ENCODE measurements around the gene TOP3B.
"Not testable (repeated sequence)": the region's sequence is repeated elsewhere in the genome, so short reads cannot be mapped to it uniquely, and the experiment has no call there.

The TOP3B gene

DNA sequence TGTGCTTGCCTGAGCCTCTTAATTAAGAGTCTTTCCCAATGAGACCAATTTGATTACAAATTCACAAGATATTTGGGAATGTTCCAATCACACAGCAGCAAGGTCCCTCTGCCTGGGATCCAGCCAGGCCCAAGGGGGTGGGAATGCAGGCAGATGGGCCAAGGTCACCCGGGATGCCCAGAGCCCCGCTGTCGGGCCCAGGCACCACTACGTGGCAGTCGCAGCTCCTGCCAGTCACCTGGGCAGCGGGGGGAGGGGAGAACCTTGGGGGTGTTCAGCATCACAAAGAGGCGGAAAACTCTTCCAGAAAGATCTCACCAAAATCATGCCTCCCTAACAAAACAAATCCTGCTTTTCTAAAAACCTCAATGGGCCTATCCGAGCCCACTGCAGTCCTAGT lies 60.9 kb downstream of the TOP3B start:
- no peak for DNase-seq

GRCh38 chr22:21921184-21921721 lies 61.3 kb downstream of the TOP3B start:
- DNase-seq = no peak

GRCh38 chr22:21920341-21921183 lies 62.0 kb downstream of the TOP3B start:
- DNase-seq = no peak

- DNase-seq = no peak
Observed at GRCh38 chr22:21919526-21920307, 62.9 kb downstream of the TOP3B start.

- DNase-seq = no peak
Observed at GRCh38 chr22:21918466-21919185, 64.0 kb downstream of the TOP3B start.

- DNase-seq = no peak
Observed at GRCh38 chr22:21917959-21918261, 64.7 kb downstream of the TOP3B start.

DNA sequence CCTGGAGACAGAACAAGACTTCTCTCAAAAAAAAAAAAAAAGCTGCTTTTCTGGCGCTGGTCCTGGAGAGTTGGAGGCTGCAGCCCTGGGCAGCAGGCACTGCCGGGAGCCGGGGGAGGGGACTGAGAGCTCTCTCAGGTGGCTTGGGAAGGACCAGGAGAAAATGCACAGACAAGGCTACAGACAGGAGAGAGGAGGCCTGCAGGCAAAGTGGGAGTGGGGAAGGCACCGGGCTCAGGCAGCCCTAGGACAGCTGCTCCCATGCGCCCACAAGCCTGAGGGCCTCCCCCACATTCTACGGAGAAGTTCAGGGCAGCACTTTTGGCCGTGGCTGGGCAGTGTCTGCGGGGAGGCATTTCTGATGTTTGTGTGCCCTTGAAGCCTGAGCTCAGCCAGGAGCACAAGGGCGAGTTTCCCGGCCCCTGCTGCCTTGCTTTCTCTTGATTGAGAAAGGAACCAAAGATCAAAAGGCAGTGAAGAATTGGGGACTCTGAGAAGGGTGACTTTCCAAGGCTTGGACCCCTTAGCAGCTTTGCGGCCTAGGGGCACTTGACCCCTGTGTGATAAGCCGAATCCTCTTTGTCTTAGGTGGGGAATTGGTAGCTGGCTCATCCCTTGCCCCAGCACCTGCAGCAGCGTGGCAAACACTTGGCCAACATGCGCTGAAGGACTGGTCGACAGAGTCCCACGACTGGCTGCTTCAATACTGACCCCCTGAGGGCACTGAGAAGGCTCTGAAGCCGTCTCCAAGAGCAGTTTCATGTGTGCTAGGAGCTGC lies 65.2 kb downstream of the TOP3B start:
- peak; percentile 3 for DNase-seq

DNA sequence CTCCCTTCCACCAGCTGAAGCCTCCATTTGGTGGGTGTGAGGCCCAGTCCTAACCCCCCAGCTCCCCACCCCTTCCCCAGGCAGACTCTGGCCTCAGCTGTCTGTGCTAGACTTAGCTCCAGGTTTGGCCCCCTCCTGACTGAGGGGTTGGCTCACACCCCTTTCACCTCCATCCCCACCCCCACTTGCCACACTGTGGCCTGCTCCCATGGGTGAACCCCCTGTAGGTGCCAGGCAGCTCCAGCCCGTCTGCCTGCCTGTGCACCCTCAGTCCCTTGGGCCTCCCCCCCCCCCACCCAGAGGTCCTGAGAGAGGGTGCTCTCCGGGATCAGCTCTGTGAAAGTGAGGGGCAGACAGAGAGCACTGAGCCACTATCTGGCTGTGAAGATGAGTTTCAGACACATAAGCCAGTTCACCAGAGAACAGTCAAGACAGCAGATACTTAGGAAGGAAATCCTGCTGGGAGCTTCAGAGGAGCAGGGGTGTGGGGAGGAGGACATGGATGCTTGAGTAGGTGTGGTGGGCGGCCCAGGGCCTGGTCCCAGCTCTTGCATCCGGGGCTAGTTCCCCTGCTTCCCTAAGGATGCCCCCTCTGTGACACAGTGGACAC lies 66.2 kb downstream of the TOP3B start:
- DNase-seq = no peak

- DNase-seq = no peak
Observed at GRCh38 chr22:21915624-21916308, 66.8 kb downstream of the TOP3B start.

- not testable (repeated sequence) for DNase-seq
Observed at GRCh38 chr22:21914033-21914642, 68.4 kb downstream of the TOP3B start.

DNA sequence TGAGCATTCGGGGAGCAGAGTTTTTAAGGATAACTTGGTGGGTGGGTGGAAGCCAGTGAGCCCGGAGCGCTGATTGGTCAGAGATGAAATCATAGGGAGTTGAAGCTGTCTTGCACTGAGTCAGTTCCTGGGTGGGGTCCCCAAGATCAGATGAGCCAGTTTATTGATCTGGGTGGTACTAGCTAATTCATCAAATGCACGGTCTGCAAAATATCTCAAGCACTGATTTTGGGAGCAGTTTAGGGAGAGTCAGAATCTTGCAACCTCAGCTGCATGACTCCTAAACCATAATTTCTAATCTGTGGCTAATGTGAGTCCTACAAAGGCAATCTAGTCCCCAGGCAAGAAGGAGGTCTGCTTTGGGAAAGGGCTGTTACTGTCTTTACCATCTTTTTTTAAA lies 72.2 kb downstream of the TOP3B start:
- DNase-seq = not testable (repeated sequence)

DNA sequence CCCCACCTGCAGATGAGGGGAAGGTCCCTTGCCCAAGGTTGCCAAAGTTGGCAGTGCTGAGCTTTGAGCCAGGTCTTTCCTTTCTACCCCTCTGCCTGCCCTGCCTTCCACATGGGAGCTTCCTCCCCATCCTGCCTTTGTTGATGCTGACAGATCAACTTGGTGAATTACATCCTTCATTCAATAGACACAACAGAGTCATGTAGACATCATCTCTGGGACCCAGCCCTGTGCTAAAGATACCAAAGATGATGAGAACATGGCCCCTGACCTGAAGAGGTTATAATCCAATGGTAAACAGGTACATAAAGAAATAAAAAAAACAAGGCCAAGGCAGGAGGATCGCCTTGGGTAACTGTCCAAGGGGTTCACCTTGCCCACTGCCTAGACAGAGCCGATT lies 72.7 kb downstream of the TOP3B start:
- DNase-seq = no peak

- no peak for DNase-seq
Observed at GRCh38 chr22:21907638-21908522, 74.7 kb downstream of the TOP3B start.
